IMR-90 (cell line): ENCODE data around the gene IWS1. TPM values are rescaled to one million over a fixed set of nuclear protein-coding genes. Genes with fewer than 3 reads are reported as not detected.

ENCODE experiments used
- ATAC-seq: fragments of 200-7000 bp; cut with Tn5 transposase; 2 replicates; pipeline ENCODE4 v1.9.1; 2020; ENCODE audit warnings: low read depth, mild to moderate bottlenecking, moderate library complexity
- BruUV-seq: library from RNA; stranded (reverse); fragments of 400-500 nt; replicated peaks from 2 replicates; lab custom pipeline; 2021; lab: Mats Ljungman, UMichigan
- CTCF ChIA-PET: fragments of 300-600 bp; formaldehyde crosslinking; extraction: SDS; loops from one replicate; lab custom pipeline; 2021; ENCODE audit warnings: antibody characterized with exemption; lab: Yijun Ruan, JAX
- POLR2A ChIA-PET: fragments of 300-600 bp; sonication (Branson Sonifier 250); formaldehyde crosslinking; loops from one replicate; lab custom pipeline; 2022; ENCODE audit warnings: antibody characterized with exemption; ENCODE audit not compliant: unreplicated experiment; lab: Charles Lee
- DNase-seq: peaks from one replicate; pipeline ENCODE4 v3.0.0; 2013
- H2AFZ ChIP-seq: replicated peaks from 2 replicates; pipeline ENCODE3; 2013; ENCODE audit warnings: low read length, mild to moderate bottlenecking; ENCODE audit not compliant: poor library complexity
- H2AK5ac ChIP-seq: 2 replicates; pipeline ENCODE4 v1.6.1; 2013; ENCODE audit warnings: low read depth, low read length, inconsistent platforms
- H2AK9ac ChIP-seq: replicated peaks from 2 replicates; pipeline ENCODE3; 2013; ENCODE audit warnings: mild to moderate bottlenecking, low read depth, low read length, moderate library complexity; ENCODE audit not compliant: poor library complexity
- H2BK120ac ChIP-seq: 2 replicates; pipeline ENCODE4 v1.6.1; 2013; ENCODE audit warnings: low read depth, low read length, inconsistent platforms
- H2BK15ac ChIP-seq: 3 replicates; pipeline ENCODE4 v1.6.1; 2013; ENCODE audit warnings: low read depth, low read length, inconsistent platforms
- H2BK20ac ChIP-seq: 2 replicates; pipeline ENCODE4 v1.6.1; 2013; ENCODE audit warnings: low read depth, mild to moderate bottlenecking, inconsistent platforms, low read length, moderate library complexity
- H2BK5ac ChIP-seq: 2 replicates; pipeline ENCODE4 v1.6.1; 2013; ENCODE audit warnings: mild to moderate bottlenecking, low read depth, low read length, inconsistent platforms; ENCODE audit not compliant: poor library complexity, severe bottlenecking
- H3K14ac ChIP-seq: replicated peaks from 2 replicates; pipeline ENCODE4 v1.6.1; 2013; ENCODE audit warnings: low read depth, low read length, inconsistent platforms
- H3K18ac ChIP-seq: 2 replicates; pipeline ENCODE4 v1.6.1; 2013; ENCODE audit warnings: low read depth, low read length, control low read depth
- H3K23ac ChIP-seq: 2 replicates; pipeline ENCODE4 v1.6.1; 2013; ENCODE audit warnings: low read depth, low read length, inconsistent platforms
- H3K27ac ChIP-seq: 2 replicates; pipeline ENCODE4 v1.5.1; 2013; ENCODE audit warnings: mild to moderate bottlenecking, control low read depth, low read length; ENCODE audit not compliant: insufficient read depth
- H3K27me3 ChIP-seq: 2 replicates; pipeline ENCODE4 v1.6.1; 2013; ENCODE audit warnings: low read length; ENCODE audit not compliant: control insufficient read depth, insufficient read depth
- H3K36me3 ChIP-seq: 2 replicates; pipeline ENCODE4 v1.6.1; 2013; ENCODE audit warnings: low read length, mixed read lengths; ENCODE audit not compliant: control insufficient read depth, insufficient read depth
- H3K4ac ChIP-seq: 2 replicates; pipeline ENCODE4 v1.6.1; 2013; ENCODE audit warnings: low read depth, low read length, inconsistent platforms
- H3K4me1 ChIP-seq: 2 replicates; pipeline ENCODE4 v1.6.1; 2013; ENCODE audit warnings: low read length, mixed read lengths; ENCODE audit not compliant: control insufficient read depth, insufficient read depth
- H3K4me2 ChIP-seq: 2 replicates; pipeline ENCODE4 v1.6.1; 2013; ENCODE audit warnings: low read depth, mild to moderate bottlenecking, control low read depth, low read length, moderate library complexity
- H3K4me3 ChIP-seq: 2 replicates; pipeline ENCODE4 v1.5.1; 2013; ENCODE audit warnings: low read depth, mild to moderate bottlenecking, control low read depth, low read length, moderate library complexity; ENCODE audit not compliant: insufficient read depth
- H3K56ac ChIP-seq: 2 replicates; pipeline ENCODE4 v1.6.1; 2013; ENCODE audit warnings: low read length, inconsistent platforms; ENCODE audit not compliant: insufficient read depth; ENCODE audit errors: extremely low read depth
- H3K79me1 ChIP-seq, 2 experiments: 2 replicates each; pipeline ENCODE4 v1.6.1; 2013; ENCODE audit warnings: low read length in 2 of 2, inconsistent platforms in 1 of 2, low read depth in 1 of 2
- H3K9ac ChIP-seq: 2 replicates; pipeline ENCODE4 v1.6.1; 2013; ENCODE audit warnings: low read depth, low read length, control low read depth
- H3K9me1 ChIP-seq: 2 replicates; pipeline ENCODE4 v1.6.1; 2013; ENCODE audit warnings: low read length, inconsistent platforms; ENCODE audit not compliant: insufficient read depth
- H3K9me3 ChIP-seq: 2 replicates; pipeline ENCODE4 v1.6.1; 2013; ENCODE audit warnings: low read length; ENCODE audit not compliant: control insufficient read depth, insufficient read depth
- H4K20me1 ChIP-seq: 2 replicates; pipeline ENCODE4 v1.6.1; 2013; ENCODE audit warnings: low read length, inconsistent platforms; ENCODE audit not compliant: insufficient read depth
- H4K5ac ChIP-seq: 2 replicates; pipeline ENCODE4 v1.6.1; 2013; ENCODE audit warnings: mild to moderate bottlenecking, low read depth, low read length, control low read depth
- H4K8ac ChIP-seq, 2 experiments: 2 replicates each; pipeline ENCODE4 v1.6.1; 2013; ENCODE audit warnings: low read depth in 2 of 2, low read length in 2 of 2, control low read depth in 1 of 2, inconsistent platforms in 1 of 2
- H4K91ac ChIP-seq: 2 replicates; pipeline ENCODE4 v1.6.1; 2013; ENCODE audit warnings: low read depth, low read length, inconsistent platforms; ENCODE audit not compliant: insufficient read depth
- CEBPB ChIP-seq: IDR thresholded peaks from 2 replicates; pipeline ENCODE4 v1.6.1; 2012; ENCODE audit warnings: low read depth, low read length, improper control_type of control experiment
- RAD21 ChIP-seq: IDR thresholded peaks from 2 replicates; pipeline ENCODE4 v1.6.1; 2012; ENCODE audit warnings: low read length, improper control_type of control experiment
- WGBS, 2 experiments: methylation state at CpG; one replicate each; pipeline versions ENCODE4 v1.1.5 to v1.1.7; 2013; ENCODE audit warnings: missing lambda C conversion rate in 2 of 2; ENCODE audit not compliant: insufficient read length in 1 of 2; ENCODE audit errors: extremely low coverage in 2 of 2; 5-methylcytosine and 5-hydroxymethylcytosine counted together
- dilution Hi-C: fragments of 300-500 bp; cut with HindIII; formaldehyde crosslinking; loops from one replicate; pipeline ENCODE4 v1.14.3; 2018; ENCODE audit warnings: low sequenced_read_pairs; ENCODE audit not compliant: unreplicated experiment
- in situ Hi-C: fragments of 300-500 bp; cut with MboI; formaldehyde crosslinking; loops from 3 replicates; pipeline ENCODE4 v1.14.3; 2019; ENCODE audit warnings: low sequenced_read_pairs, inconsistent platforms, mixed read lengths
- intact Hi-C: fragments of 100-400 bp; cut with micrococcal nuclease; formaldehyde crosslinking; loops from 2 replicates; pipeline ENCODE4 v1.10.0; 2022
- polyA plus RNA-seq, 3 experiments: library from polyadenylated mRNA; depleted of rRNA; stranded (reverse); fragments of >200 nt; gene quantifications; 2 replicates each; pipeline ENCODE4 v1.2.3, GENCODE V29; 2012; ENCODE audit warnings: low replicate concordance in 1 of 3
- total RNA-seq: library from RNA; depleted of rRNA; stranded (reverse); fragments of >200 nt; gene quantifications from 2 replicates; pipeline ENCODE4 v1.2.3, GENCODE V29; 2012

IWS1 gene
- total and polyA plus RNA-seq, 2 of the 4 experiments (the other 2 are of a cell fraction) = 31.5 to 52.5 TPM

- no peak overlapping the region for H3K4ac ChIP-seq
- H4K91ac ChIP-seq = no peak overlapping the region
- H2BK5ac ChIP-seq = no peak overlapping the region
- H3K4me2 ChIP-seq = no peak overlapping the region
- peak overlapping the region; percentile 8 for H2AFZ ChIP-seq
- dilution Hi-C loops (no loop called here), intact Hi-C loops (no loop called here), in situ Hi-C loops (no loop called here)
- H3K36me3 ChIP-seq = no peaks in the 10 kb centered on the region
- H3K23ac ChIP-seq = no peak overlapping the region
- no peaks in the 10 kb centered on the region; the same call in 1 of the 2 replicates for H3K9me1 ChIP-seq
- 0 out of 2 replicates have a peak, but pooled peaks cover 4% of the 10 kb centered on the region for H3K4me1 ChIP-seq
- WGBS, 2 experiments = 100% methylated on average over 5 of the region's 8 CpGs; no CpG with 5 or more reads in 1 of the 2 experiments
- no peak overlapping the region for H2AK9ac ChIP-seq
- ChIA-PET POLR2A (no interaction called here), CTCF (interaction anchor here (0.6 to 1.9 kb wide), 2 partner anchors 26 to 117 kb away, joined by 3 to 6 read pairs; no protein-coding TSS in a partner anchor)
- no peak overlapping the region for H4K5ac ChIP-seq
- no peak overlapping the region for H2BK120ac ChIP-seq
- no TSS peak for BruUV-seq
- TF ChIP-seq RAD21 (peak; percentile 19; the same call in 1 of the 2 replicates), CEBPB (no peak)
- no peaks in the 10 kb centered on the region for H4K20me1 ChIP-seq
- no peak overlapping the region for H3K27ac ChIP-seq
- H3K9ac ChIP-seq = no peak overlapping the region
- no peak overlapping the region for H2BK20ac ChIP-seq
- H3K79me1 ChIP-seq = no peaks in the 10 kb centered on the region
- H2BK15ac ChIP-seq = no peak overlapping the region
- H4K8ac ChIP-seq = no peak overlapping the region
- H3K18ac ChIP-seq = no peak overlapping the region
- H2AK5ac ChIP-seq = no peak overlapping the region
- DNase-seq (no peak), ATAC-seq (no peak; the same call in 1 of the 2 replicates)
- H3K27me3 ChIP-seq = no peaks in the 10 kb centered on the region
- no peak overlapping the region for H3K14ac ChIP-seq
- no peak overlapping the region for H3K4me3 ChIP-seq
- no peaks in the 10 kb centered on the region for H3K9me3 ChIP-seq
- H3K56ac ChIP-seq = no peak overlapping the region
Observed at GRCh38 chr2:127453392-127454171, 72.7 kb downstream of the IWS1 start.
